Lung (tissue), 12 donors: ENCODE results near the gene ADA. TPM values are rescaled to one million over a fixed set of nuclear protein-coding genes. Genes with fewer than 3 reads are reported as not detected.

Experiments
- ATAC-seq: fragments of 200-7000 bp; cut with Tn5 transposase; one replicate; pipeline ENCODE4 v1.9.1; 2020; ENCODE audit warnings: moderate number of reproducible peaks; ENCODE audit not compliant: insufficient read depth, low FRiP score
- DNase-seq, 3 donors: peaks; one replicate each; pipeline ENCODE4 v3.0.0-alpha.2; 2013 to 2017
- H3K27ac ChIP-seq, 2 donors: one replicate each; pipeline ENCODE4 v1.5.1; 2013; ENCODE audit warnings: mild to moderate bottlenecking in 2 of 2, moderate library complexity in 2 of 2, control low read depth in 1 of 2, inconsistent platforms in 1 of 2, low read depth in 1 of 2, low read length in 1 of 2
- H3K27me3 ChIP-seq, 3 donors: one replicate each; pipeline ENCODE4 v1.5.1; 2013; ENCODE audit warnings: low read length in 2 of 3; ENCODE audit not compliant: control insufficient read depth in 3 of 3, insufficient read depth in 3 of 3
- H3K36me3 ChIP-seq, 4 donors: one replicate each; pipeline ENCODE4 v1.5.1; 2013; ENCODE audit warnings: low read length in 4 of 4, mild to moderate bottlenecking in 1 of 4, moderate library complexity in 1 of 4; ENCODE audit not compliant: control insufficient read depth in 4 of 4, insufficient read depth in 4 of 4
- H3K4me1 ChIP-seq, 5 donors: one replicate each; pipeline ENCODE4 v1.5.1; 2013; ENCODE audit warnings: low read length in 5 of 5, mild to moderate bottlenecking in 2 of 5, moderate library complexity in 1 of 5; ENCODE audit not compliant: control insufficient read depth in 5 of 5, insufficient read depth in 5 of 5
- H3K4me3 ChIP-seq: one replicate; pipeline ENCODE4 v1.5.1; 2013; ENCODE audit warnings: mild to moderate bottlenecking, control low read depth, moderate library complexity
- H3K9ac ChIP-seq, 2 donors: one replicate each; pipeline ENCODE4 v1.5.1; 2013; ENCODE audit warnings: low read length in 2 of 2, control low read depth in 1 of 2; ENCODE audit not compliant: insufficient read depth in 1 of 2
- H3K9me3 ChIP-seq, 4 donors: one replicate each; pipeline ENCODE4 v1.5.1; 2013; ENCODE audit warnings: low read length in 3 of 4, mild to moderate bottlenecking in 1 of 4, moderate library complexity in 1 of 4; ENCODE audit not compliant: control insufficient read depth in 4 of 4, insufficient read depth in 3 of 4
- WGBS, 2 donors: extraction: QIAGEN DNeasy Blood & Tissue Kit; methylation state at CpG; one replicate each; pipeline ENCODE4 v1.1.7; 2013; 5-methylcytosine and 5-hydroxymethylcytosine counted together
- polyA plus RNA-seq, 2 donors: library from polyadenylated mRNA; stranded (reverse); fragments of 200-250 nt; gene quantifications; one replicate each; pipeline ENCODE4 v1.2.1, GENCODE V29; 2013
- total RNA-seq, 2 donors: library from RNA; depleted of rRNA in 1 of 2; stranded (reverse); fragments of >200 nt in 1 of 2; gene quantifications; one replicate each; pipeline ENCODE4 v1.2.1, GENCODE V29; 2014 to 2021
- TF ChIP-seq, protein P1 (sequence below): IDR thresholded peaks from 2 replicates; pipeline ENCODE4 v1.5.1; 2012; ENCODE audit warnings: mild to moderate bottlenecking; ENCODE audit errors: control extremely low read depth, extremely low read depth
- donor health status: control.
- donor health status: control.
- donor health status: Bipolar disorder and iron deficiency.
- donor health status: healthy.
- donor health status: DM: yes; HTN: yes; CAD: no.

The ADA gene
- total and polyA plus RNA-seq, 4 donors, result 4.2 to 55.2 (median 8.0) TPM

DNA sequence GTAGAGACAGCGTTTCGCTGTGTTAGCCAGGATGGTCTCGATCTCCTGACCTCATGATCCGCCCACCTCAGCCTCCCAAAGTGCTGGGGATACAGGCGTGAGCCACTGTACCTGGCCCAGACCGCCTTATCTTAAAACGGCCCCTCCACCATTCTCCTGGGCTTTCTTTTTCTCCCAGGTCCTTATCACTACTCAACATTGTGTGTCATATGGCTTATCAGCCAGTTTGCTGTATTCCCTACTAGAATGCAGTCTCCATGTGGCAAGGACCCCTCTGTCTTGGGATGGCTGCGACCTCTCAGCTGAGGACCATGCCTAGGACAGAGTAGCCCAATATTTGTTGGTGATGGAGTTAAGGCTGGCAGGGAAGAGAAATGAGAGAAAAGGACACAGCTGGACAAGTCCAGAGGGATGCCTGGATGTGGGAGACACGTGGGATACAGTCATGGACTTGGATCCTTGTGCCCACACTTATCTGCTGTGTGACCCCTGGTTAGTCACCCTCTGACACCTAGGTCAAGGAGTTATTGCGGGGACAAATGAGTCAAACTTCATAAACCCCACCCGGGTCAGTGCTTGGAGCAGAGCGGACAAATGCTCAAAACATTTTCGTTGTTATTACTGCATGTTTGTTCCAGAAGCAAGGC is 24.0 kb downstream of the ADA start:
- H3K9ac ChIP-seq, result no peak overlapping the region
- TF ChIP-seq, protein P1, sequence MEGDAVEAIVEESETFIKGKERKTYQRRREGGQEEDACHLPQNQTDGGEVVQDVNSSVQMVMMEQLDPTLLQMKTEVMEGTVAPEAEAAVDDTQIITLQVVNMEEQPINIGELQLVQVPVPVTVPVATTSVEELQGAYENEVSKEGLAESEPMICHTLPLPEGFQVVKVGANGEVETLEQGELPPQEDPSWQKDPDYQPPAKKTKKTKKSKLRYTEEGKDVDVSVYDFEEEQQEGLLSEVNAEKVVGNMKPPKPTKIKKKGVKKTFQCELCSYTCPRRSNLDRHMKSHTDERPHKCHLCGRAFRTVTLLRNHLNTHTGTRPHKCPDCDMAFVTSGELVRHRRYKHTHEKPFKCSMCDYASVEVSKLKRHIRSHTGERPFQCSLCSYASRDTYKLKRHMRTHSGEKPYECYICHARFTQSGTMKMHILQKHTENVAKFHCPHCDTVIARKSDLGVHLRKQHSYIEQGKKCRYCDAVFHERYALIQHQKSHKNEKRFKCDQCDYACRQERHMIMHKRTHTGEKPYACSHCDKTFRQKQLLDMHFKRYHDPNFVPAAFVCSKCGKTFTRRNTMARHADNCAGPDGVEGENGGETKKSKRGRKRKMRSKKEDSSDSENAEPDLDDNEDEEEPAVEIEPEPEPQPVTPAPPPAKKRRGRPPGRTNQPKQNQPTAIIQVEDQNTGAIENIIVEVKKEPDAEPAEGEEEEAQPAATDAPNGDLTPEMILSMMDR, result no peak

DNA sequence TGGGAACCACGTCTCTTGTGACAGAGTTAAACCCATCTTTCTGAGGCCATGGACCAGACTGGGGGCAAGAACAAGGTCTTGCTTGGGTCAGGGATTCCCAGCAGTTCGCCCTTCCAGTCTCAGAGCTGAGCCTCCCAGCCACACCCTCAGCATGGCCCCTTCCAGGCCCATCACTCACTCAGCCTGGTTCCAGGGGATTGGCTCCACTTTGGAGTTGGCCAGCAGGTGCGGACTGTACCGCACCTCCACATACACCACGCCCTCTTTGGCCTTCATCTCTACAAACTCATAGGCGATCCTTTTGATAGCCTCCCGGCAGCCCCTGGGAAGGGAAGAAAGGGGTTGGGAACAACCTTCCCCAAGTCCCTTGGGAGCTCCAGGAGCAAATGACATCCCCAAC is 25.2 kb downstream of the ADA start:
- TF ChIP-seq, protein P1, result no peak
- H3K4me1 ChIP-seq, result peaks cover 0 to 6% (median 0%) of the 10 kb centered on the region in 5 donors
- H3K4me3 ChIP-seq, result no peak overlapping the region
- H3K9me3 ChIP-seq, result peaks cover 0 to 4% (median under 1%) of the 10 kb centered on the region in 4 donors
- ATAC-seq (no peak), DNase-seq (no peak)
- no peaks in the 10 kb centered on the region for H3K27me3 ChIP-seq
- 96 to 97% methylated on average over 7 of the region's 7 CpGs for WGBS, 2 donors
- peaks cover 0 to 5% (median 1%) of the 10 kb centered on the region in 4 donors for H3K36me3 ChIP-seq
- no peak overlapping the region for H3K9ac ChIP-seq
- no peak overlapping the region for H3K27ac ChIP-seq

More for the DNA sequence above, 24.0 kb downstream of the ADA start:
- WGBS, 2 donors, result 91 to 93% methylated on average over 13 of the region's 13 CpGs
- no peaks in the 10 kb centered on the region for H3K27me3 ChIP-seq
- H3K27ac ChIP-seq, result no peak overlapping the region
- peaks cover 0 to 4% (median under 1%) of the 10 kb centered on the region in 4 donors for H3K9me3 ChIP-seq
- DNase-seq (no peak), ATAC-seq (no peak)
- peaks cover 0 to 9% (median 0%) of the 10 kb centered on the region in 5 donors for H3K4me1 ChIP-seq
- no peak overlapping the region for H3K4me3 ChIP-seq
- H3K36me3 ChIP-seq, result peaks cover 0 to 4% (median 0%) of the 10 kb centered on the region in 4 donors

- no peak for ATAC-seq
- H3K4me1 ChIP-seq, result peaks cover 0 to 6% (median 0%) of the 10 kb centered on the region in 5 donors
- no peak for DNase-seq
Observed at GRCh38 chr20:44625361-44625760, 26.1 kb downstream of the ADA start.

More at GRCh38 chr20:44625361-44625760, 26.1 kb downstream of the ADA start:
- TF ChIP-seq, protein P1, result no peak
- 96% methylated on average over 8 of the region's 8 CpGs for WGBS, 2 donors
- H3K27me3 ChIP-seq, result no peaks in the 10 kb centered on the region
- peaks cover 0 to 5% (median 2%) of the 10 kb centered on the region in 4 donors for H3K36me3 ChIP-seq
- H3K4me3 ChIP-seq, result no peak overlapping the region
- no peak overlapping the region for H3K27ac ChIP-seq
- H3K9ac ChIP-seq, result no peak overlapping the region
- peaks cover 0 to 4% (median under 1%) of the 10 kb centered on the region in 4 donors for H3K9me3 ChIP-seq
